Esophagus squamous epithelium (tissue), 5 donors: Measurements from ENCODE around the gene YPEL2. TPM values are rescaled to one million over a fixed set of nuclear protein-coding genes. Genes with fewer than 3 reads are reported as not detected.
A peak's percentile ranks its signal among the peaks of the same experiment; 100 is the strongest.

Experiments
- DNase-seq: peaks from one replicate; lab custom pipeline; 2025; lab: John Stamatoyannopoulos, UW
- H3K27ac ChIP-seq, 4 donors: fragments of 200-600 bp; sonication (generic); one replicate each; pipeline ENCODE4 v1.5.1; 2016 to 2019; ENCODE audit warnings: mild to moderate bottlenecking in 1 of 4
- H3K27me3 ChIP-seq, 4 donors: fragments of 200-600 bp; sonication (generic); 1 replicate in 3 of 4; 2 replicates in 1 of 4; pipeline versions ENCODE4 v1.5.1 to v1.6.0; 2017 to 2021; ENCODE audit warnings: antibody characterized with exemption in 1 of 4
- H3K36me3 ChIP-seq, 3 donors: fragments of 200-600 bp; sonication (generic); one replicate each; pipeline ENCODE4 v1.5.1; 2016 to 2019
- H3K4me1 ChIP-seq, 3 donors: fragments of 200-600 bp; sonication (generic); one replicate each; pipeline ENCODE4 v1.5.1; 2017 to 2019
- H3K4me3 ChIP-seq, 4 donors: fragments of 200-600 bp; sonication (generic); 1 replicate in 3 of 4; 2 replicates in 1 of 4; pipeline ENCODE4 v1.5.1; 2016 to 2019; ENCODE audit warnings: mild to moderate bottlenecking in 2 of 4, moderate library complexity in 1 of 4
- H3K9me3 ChIP-seq, 3 donors: fragments of 200-600 bp; sonication (generic); one replicate each; pipeline ENCODE4 v1.5.1; 2016 to 2019
- POLR2A ChIP-seq, 4 donors: fragments of 450-650 bp; IDR thresholded peaks; one replicate each; pipeline ENCODE4 v1.6.1; 2017; ENCODE audit warnings: antibody characterized with exemption in 4 of 4, mild to moderate bottlenecking in 4 of 4, moderate library complexity in 3 of 4
- WGBS, 2 donors: methylation state at CpG; one replicate each; pipeline ENCODE4 v1.1.5; 2018; 5-methylcytosine and 5-hydroxymethylcytosine counted together
- intact Hi-C: fragments of 100-400 bp; cut with DNase I; formaldehyde crosslinking; loops from one replicate; pipeline ENCODE4 v1.15.0; 2022
- total RNA-seq, 4 donors: library from RNA; depleted of rRNA; stranded (reverse); fragments of >200 nt; gene quantifications; one replicate each; pipeline ENCODE4 v1.1.0, GENCODE V29; 2016
- TF ChIP-seq, protein P1 (sequence below), 6 experiments: fragments of 450-650 bp in 4 of 6; fragments of 200-600 bp in 2 of 6; sonication (generic) in 2 of 6; IDR thresholded peaks; one replicate each; pipeline ENCODE4 v1.5.1; 2016 to 2019; ENCODE audit warnings: antibody characterized with exemption in 6 of 6, mild to moderate bottlenecking in 4 of 6, moderate library complexity in 4 of 6
- donor health status: DM: yes; HTN: yes; CAD: no.

The YPEL2 gene
- total RNA-seq, 4 donors from 2014 or later: 5.5 to 18.3 (median 11.2) TPM

DNA sequence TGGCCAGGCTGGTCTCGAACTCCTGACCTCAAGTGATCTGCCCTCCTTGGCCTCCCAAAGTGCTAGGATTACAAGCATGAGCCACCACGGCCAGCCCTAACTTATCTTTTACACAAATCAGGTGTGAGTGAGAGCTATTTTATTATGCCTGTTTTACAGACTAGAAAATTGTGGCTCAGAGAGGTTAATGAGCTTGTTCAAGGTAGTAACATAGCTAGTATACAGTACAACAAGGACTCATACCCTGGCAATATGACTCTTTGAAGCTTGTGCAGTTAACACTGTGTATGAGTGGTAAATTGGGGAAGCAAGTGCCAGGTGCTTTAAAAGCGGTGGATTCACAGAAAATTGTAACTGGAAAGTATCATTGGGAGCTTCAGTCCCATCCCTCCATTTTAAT, 49.0 kb downstream of the YPEL2 start:
- Histone ChIP-seq H3K27me3 (no peaks in the 10 kb centered on the region), H3K4me3 (no peak overlapping the region), H3K9me3 (no peaks in the 10 kb centered on the region), H3K36me3 (no peaks in the 10 kb centered on the region), H3K4me1 (peaks cover 13 to 61% (median 42%) of the 10 kb centered on the region in 3 donors), H3K27ac (peak overlapping the region in 3 of 4 donors; percentile 70 to 75 (median 74))
- DNase-seq: no peak
- 76 to 93% methylated on average over 3 of the region's 3 CpGs for WGBS, 2 donors
- no peak for TF ChIP-seq POLR2A (IDR thresholded peaks at IDR 0.05)
- TF ChIP-seq, protein P1, sequence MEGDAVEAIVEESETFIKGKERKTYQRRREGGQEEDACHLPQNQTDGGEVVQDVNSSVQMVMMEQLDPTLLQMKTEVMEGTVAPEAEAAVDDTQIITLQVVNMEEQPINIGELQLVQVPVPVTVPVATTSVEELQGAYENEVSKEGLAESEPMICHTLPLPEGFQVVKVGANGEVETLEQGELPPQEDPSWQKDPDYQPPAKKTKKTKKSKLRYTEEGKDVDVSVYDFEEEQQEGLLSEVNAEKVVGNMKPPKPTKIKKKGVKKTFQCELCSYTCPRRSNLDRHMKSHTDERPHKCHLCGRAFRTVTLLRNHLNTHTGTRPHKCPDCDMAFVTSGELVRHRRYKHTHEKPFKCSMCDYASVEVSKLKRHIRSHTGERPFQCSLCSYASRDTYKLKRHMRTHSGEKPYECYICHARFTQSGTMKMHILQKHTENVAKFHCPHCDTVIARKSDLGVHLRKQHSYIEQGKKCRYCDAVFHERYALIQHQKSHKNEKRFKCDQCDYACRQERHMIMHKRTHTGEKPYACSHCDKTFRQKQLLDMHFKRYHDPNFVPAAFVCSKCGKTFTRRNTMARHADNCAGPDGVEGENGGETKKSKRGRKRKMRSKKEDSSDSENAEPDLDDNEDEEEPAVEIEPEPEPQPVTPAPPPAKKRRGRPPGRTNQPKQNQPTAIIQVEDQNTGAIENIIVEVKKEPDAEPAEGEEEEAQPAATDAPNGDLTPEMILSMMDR (IDR thresholded peaks at IDR 0.05): no peak
- intact Hi-C loops: no loop called here

DNA sequence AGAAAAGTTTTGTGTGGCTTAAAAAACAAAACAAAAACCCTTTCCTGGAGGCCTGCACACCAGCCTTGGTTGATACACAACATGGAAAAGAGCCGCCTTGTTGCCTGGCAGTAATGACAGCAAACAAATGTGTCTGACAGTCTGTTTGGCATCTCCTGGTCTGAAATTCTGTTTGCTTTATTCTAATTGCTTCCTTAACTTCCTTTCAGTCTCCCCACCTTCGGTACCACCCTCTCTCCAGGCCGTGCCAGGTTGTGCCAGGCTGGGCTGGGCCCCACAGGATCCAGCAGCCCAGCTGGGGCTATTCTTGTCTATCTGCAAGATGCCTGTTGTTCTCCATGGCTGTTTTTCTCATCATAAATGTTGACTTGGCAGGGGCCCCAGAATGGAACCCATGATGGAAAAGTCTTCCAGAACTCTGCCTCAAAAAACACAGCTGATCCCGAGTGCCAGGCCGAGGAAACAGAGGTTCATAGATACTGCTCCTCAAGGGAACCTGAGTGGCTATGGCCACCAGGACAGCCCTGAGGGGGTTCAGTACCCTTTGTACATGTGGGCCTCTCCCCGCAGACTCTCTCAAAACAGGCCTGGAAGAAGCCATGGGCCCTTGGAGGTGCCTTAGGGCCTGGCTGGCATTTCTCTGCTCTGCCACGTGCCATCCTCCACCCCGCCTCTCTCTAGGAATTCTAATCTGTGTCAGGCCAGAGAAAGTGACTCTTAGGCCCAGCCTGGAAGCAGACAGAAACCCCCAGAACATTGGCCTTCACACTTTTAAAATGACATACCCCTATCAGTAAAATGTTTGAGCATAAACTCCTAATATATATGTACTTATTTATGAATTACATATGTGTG, 50.5 kb downstream of the YPEL2 start:
- intact Hi-C loops: no loop called here
- Histone ChIP-seq H3K4me1 (peaks cover 13 to 51% (median 41%) of the 10 kb centered on the region in 3 donors), H3K27ac (peak overlapping the region; percentile 28 to 75 (median 72)), H3K27me3 (no peaks in the 10 kb centered on the region), H3K9me3 (no peaks in the 10 kb centered on the region), H3K4me3 (no peak overlapping the region), H3K36me3 (no peaks in the 10 kb centered on the region)
- 59 to 65% methylated on average over 6 to 7 of the region's 8 CpGs for WGBS, 2 donors
- TF ChIP-seq POLR2A (IDR thresholded peaks at IDR 0.05): no peak
- no peak for DNase-seq

DNA sequence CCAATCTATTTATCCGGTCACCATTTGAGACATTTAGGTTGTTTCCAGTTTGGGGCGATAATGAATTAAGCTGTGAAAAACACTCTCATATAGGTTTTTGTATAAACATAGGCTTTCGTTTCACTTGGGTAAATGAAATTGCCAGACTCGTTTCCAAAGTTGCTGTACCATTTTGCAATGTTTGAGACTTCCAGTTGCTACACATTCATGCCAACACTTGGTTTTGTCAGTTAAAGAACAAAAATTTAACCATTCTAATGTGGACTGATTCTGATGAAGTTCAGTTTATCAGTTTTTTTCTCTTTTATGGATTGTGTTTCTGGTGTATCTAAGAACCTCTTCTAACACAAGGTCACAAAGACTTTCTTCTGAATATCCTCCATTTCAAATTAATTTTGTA, 52.4 kb downstream of the YPEL2 start:
- H3K4me1 ChIP-seq: peaks cover 8 to 32% (median 23%) of the 10 kb centered on the region in 3 donors
- DNase-seq: no peak

DNA sequence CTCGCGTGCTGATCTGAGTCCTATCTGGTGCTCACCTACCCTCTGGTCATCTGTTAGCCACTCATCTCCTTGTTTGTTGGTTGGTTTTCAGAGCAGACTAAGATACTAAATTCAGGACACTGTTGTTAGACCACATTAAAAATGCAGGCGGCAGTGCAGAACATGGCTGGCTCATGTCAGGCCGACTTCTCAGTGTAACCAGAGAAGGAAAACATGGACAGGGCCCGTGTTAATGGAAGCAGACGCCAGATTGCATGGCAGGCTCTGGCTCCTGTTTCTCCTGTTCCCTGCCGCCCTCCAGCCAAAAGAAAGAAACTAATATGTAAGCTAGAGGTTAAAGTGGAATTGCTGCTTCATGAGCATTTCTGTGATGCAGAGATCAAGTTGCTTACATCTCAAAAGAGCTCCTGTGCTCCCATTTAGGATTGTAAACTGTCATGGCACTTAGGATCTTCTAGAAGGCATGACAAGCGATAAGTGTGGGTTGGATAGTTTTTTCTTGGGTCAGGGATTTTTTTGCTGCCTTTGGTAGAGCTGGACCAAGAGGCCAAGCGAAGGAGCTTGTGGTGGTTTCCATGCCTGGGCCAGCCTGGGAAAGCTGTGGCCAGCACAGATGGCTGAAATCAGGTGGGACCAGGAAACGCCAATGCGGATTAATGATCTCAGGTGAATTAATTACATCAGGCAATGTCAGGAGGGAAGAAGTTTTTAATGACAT, 56.1 kb downstream of the YPEL2 start:
- 83 to 88% methylated on average over 8 to 11 of the region's 11 CpGs for WGBS, 2 donors
- H3K27ac ChIP-seq: no peak overlapping the region
- intact Hi-C loops: no loop called here
- no peak for DNase-seq
- no peaks in the 10 kb centered on the region for H3K9me3 ChIP-seq
- H3K4me1 ChIP-seq: no peaks in the 10 kb centered on the region
- peaks cover 5 to 43% (median 10%) of the 10 kb centered on the region in 3 donors for H3K36me3 ChIP-seq
- no peak overlapping the region for H3K4me3 ChIP-seq
- TF ChIP-seq POLR2A (IDR thresholded peaks at IDR 0.05): no peak
- TF ChIP-seq, protein P1 (IDR thresholded peaks at IDR 0.05): no peak
- no peaks in the 10 kb centered on the region for H3K27me3 ChIP-seq

More for the DNA sequence above, 52.4 kb downstream of the YPEL2 start:
- Histone ChIP-seq H3K27me3 (no peaks in the 10 kb centered on the region), H3K9me3 (no peaks in the 10 kb centered on the region), H3K4me3 (no peak overlapping the region), H3K36me3 (peaks cover 0 to 7% (median 0%) of the 10 kb centered on the region in 3 donors), H3K27ac (no peak overlapping the region)
- intact Hi-C loops: no loop called here
- WGBS, 2 donors: 84 to 90% methylated on average over 4 of the region's 4 CpGs
- TF ChIP-seq, protein P1 (IDR thresholded peaks at IDR 0.05): no peak
- TF ChIP-seq POLR2A (IDR thresholded peaks at IDR 0.05): no peak

DNA sequence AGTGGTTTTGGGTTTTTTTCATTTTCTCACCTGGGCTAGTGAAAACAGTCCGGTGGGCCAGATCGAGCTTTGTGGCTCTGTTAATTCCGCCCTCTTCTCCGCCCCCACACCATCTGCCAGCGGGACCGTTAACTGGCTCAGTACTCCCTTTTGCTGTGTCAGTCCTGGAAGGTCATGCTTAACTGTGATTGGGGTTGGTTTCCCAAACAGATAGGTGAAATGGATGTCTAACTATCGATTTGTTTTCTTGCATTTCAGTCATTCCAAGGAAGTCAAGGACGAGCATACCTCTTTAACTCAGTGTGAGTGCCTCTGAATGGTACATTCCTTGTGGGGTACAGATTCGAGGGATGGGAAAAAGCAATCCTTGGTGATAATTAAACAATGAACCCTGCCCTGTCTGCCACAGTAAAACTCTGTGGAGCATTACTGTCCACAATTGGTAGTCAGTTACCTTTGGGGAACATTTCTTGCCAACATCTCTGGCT, 56.7 kb downstream of the YPEL2 start:
- Histone ChIP-seq H3K9me3 (no peaks in the 10 kb centered on the region), H3K27ac (no peak overlapping the region), H3K27me3 (no peaks in the 10 kb centered on the region), H3K4me1 (no peaks in the 10 kb centered on the region), H3K4me3 (no peak overlapping the region), H3K36me3 (peaks cover 5 to 49% (median 10%) of the 10 kb centered on the region in 3 donors)
- intact Hi-C loops: no loop called here
- TF ChIP-seq POLR2A (IDR thresholded peaks at IDR 0.05): no peak
- TF ChIP-seq, protein P1 (IDR thresholded peaks at IDR 0.05): no peak
- 82 to 85% methylated on average over 9 of the region's 9 CpGs for WGBS, 2 donors
- no peak for DNase-seq
